ENCODE results near the gene PCARE.
A peak's percentile ranks its signal among the peaks of the same experiment; 100 is the strongest.

Gene PCARE

GRCh38 chr2:29115797-29116781 is 41.8 kb upstream of the PCARE start:
- H3K36me3 ChIP-seq (ENCODE audit: control insufficient read depth, insufficient read depth, low read length), result no peaks in the 10 kb centered on the region
- H3K4me3 ChIP-seq (replicated peaks; ENCODE audit: low read depth, low read length), result peak overlapping the region; percentile 80
- no peaks in the 10 kb centered on the region for H3K27me3 ChIP-seq (replicated peaks; ENCODE audit: control insufficient read depth, insufficient read depth, low read length)
- TF ChIP-seq CTCF (IDR thresholded peaks at IDR 0.05; ENCODE audit: insufficient read depth, low read length, poor library complexity, severe bottlenecking), result no peak
- peak; percentile 76 for DNase-seq (ENCODE audit: extremely low read depth, insufficient read length)

- no peaks in the 10 kb centered on the region for H3K36me3 ChIP-seq (ENCODE audit: control insufficient read depth, insufficient read depth, low read length)
- peak; percentile 80 for DNase-seq (ENCODE audit: extremely low read depth, insufficient read length)
- TF ChIP-seq CTCF (IDR thresholded peaks at IDR 0.05; ENCODE audit: insufficient read depth, low read length, poor library complexity, severe bottlenecking), result peak; percentile 8
- peak within 1 kb of the TSS; percentile 80 for H3K4me3 ChIP-seq (replicated peaks; ENCODE audit: low read depth, low read length)
- no peaks in the 10 kb centered on the region for H3K27me3 ChIP-seq (replicated peaks; ENCODE audit: control insufficient read depth, insufficient read depth, low read length)
Measured at GRCh38 chr2:29114946-29115609, 40.8 kb upstream of the PCARE start, which contains the start of gene CLIP4. TSS of gene CLIP4 (plus strand) at chr2:29115415. CDS start at chr2:29121389, 5,974 bp downstream.

GRCh38 chr2:29114586-29114945 is 40.2 kb upstream of the PCARE start:
- no peak for TF ChIP-seq CTCF (IDR thresholded peaks at IDR 0.05; ENCODE audit: insufficient read depth, low read length, poor library complexity, severe bottlenecking)
- Histone ChIP-seq H3K4me3 (replicated peaks; ENCODE audit: low read depth, low read length) (peak overlapping the region; percentile 80), H3K27me3 (replicated peaks; ENCODE audit: control insufficient read depth, insufficient read depth, low read length) (no peaks in the 10 kb centered on the region), H3K36me3 (ENCODE audit: control insufficient read depth, insufficient read depth, low read length) (no peaks in the 10 kb centered on the region)
- no peak for DNase-seq (ENCODE audit: extremely low read depth, insufficient read length)

- DNase-seq (ENCODE audit: extremely low read depth, insufficient read length), result peak; percentile 44
- Histone ChIP-seq H3K27me3 (replicated peaks; ENCODE audit: control insufficient read depth, insufficient read depth, low read length) (no peaks in the 10 kb centered on the region), H3K4me3 (replicated peaks; ENCODE audit: low read depth, low read length) (no peak overlapping the region), H3K36me3 (ENCODE audit: control insufficient read depth, insufficient read depth, low read length) (no peaks in the 10 kb centered on the region)
- TF ChIP-seq CTCF (IDR thresholded peaks at IDR 0.05; ENCODE audit: insufficient read depth, low read length, poor library complexity, severe bottlenecking), result no peak
Measured at GRCh38 chr2:29113891-29114321, 39.6 kb upstream of the PCARE start.

- H3K27me3 ChIP-seq (replicated peaks; ENCODE audit: control insufficient read depth, insufficient read depth, low read length), result no peaks in the 10 kb centered on the region
- no peak for TF ChIP-seq CTCF (IDR thresholded peaks at IDR 0.05; ENCODE audit: insufficient read depth, low read length, poor library complexity, severe bottlenecking)
- H3K4me3 ChIP-seq (replicated peaks; ENCODE audit: low read depth, low read length), result no peak overlapping the region
- no peak for DNase-seq (ENCODE audit: extremely low read depth, insufficient read length)
- H3K36me3 ChIP-seq (ENCODE audit: control insufficient read depth, insufficient read depth, low read length), result no peaks in the 10 kb centered on the region
Measured at GRCh38 chr2:29113027-29113686, 38.8 kb upstream of the PCARE start.
